ENCODE data around the gene ZNF460.
A peak's percentile ranks its signal among the peaks of the same experiment; 100 is the strongest.

Gene ZNF460

DNA sequence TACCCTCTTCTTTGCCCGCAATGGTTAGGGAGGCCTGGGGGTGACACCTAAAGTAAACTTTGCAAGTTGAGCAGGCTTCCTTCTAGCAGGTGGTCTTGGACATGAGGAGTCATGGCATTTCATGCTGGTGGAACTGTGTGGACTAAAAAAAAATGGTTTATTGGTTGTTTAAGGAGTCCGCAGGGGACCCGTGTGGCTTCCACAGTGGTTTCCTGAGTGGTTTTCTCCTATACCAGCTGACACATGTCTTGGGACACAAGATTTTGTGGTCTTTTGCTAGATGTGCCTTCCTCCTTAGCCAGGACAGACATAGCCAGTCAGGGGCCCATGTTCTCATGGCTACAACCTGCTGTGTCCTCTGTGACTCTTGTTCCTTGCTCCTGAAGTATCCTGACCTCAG is 41.5 kb downstream of the ZNF460 start:
- Histone ChIP-seq H4K20me1 (ENCODE audit: insufficient read depth, low read length, poor library complexity, severe bottlenecking) (peaks cover 25% of the 10 kb centered on the region), H3F3A (ENCODE audit: low read depth) (no peaks in the 10 kb centered on the region), H3K79me2 (ENCODE audit: insufficient read depth, low read length) (peaks cover 32% of the 10 kb centered on the region), H3K9me2 (replicated peaks; ENCODE audit: low read depth, low read length) (no peaks in the 10 kb centered on the region), H3K4me3 (ENCODE audit: low read length, poor library complexity, severe bottlenecking) (peak overlapping the region; percentile 96), H3K9ac (ENCODE audit: low read depth, low read length, poor library complexity, severe bottlenecking) (peak overlapping the region; percentile 96), H3K4me1 (ENCODE audit: insufficient read depth, low read length, poor library complexity, severe bottlenecking) (peaks cover 23% of the 10 kb centered on the region), H3K27me3 (ENCODE audit: insufficient read depth, low read length, poor library complexity, severe bottlenecking) (no peaks in the 10 kb centered on the region), H3K36me3 (ENCODE audit: insufficient read depth, low read length) (peaks cover 18% of the 10 kb centered on the region; the same call in 1 of the 2 replicates), H3K9me3 (ENCODE audit: insufficient read depth, low read depth, low read length) (no peaks in the 10 kb centered on the region), H2AFZ (ENCODE audit: low read length) (no peak overlapping the region), H3K4me2 (ENCODE audit: low read depth, low read length, poor library complexity, severe bottlenecking) (peak overlapping the region; percentile 90)
- TF ChIP-seq EZH2phosphoT487 (IDR thresholded peaks at IDR 0.05; ENCODE audit: borderline replicate concordance) (no peak), CTCF (conservative IDR thresholded peaks at IDR 0.05; ENCODE audit: low read length) (no peak)

DNA sequence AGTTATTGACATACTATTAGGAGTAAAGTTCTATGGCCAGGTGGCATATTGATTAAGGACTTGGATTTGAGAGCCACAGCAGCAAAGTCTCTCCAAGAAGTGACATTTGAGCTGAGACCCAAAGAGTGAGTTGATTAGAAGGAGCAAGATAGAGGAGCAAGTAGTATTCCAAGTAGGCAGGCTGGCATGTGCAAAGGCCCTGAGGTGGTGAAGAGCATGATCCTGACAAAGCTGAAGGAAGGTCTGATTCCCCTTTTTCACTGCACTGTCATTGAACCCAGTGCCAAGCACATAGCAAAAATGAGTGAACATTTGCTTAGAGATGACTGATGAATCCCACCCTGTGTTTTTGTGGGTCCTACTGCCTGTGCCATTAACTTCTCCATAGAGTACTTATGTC is 44.7 kb downstream of the ZNF460 start:
- Histone ChIP-seq H3K9me2 (replicated peaks; ENCODE audit: low read depth, low read length) (no peaks in the 10 kb centered on the region), H3K36me3 (ENCODE audit: insufficient read depth, low read length) (peaks cover 47% of the 10 kb centered on the region; the same call in 1 of the 2 replicates), H3K4me3 (ENCODE audit: low read length, poor library complexity, severe bottlenecking) (no peak overlapping the region), H3K9ac (ENCODE audit: low read depth, low read length, poor library complexity, severe bottlenecking) (no peak overlapping the region), H3K9me3 (ENCODE audit: insufficient read depth, low read depth, low read length) (no peaks in the 10 kb centered on the region), H3K79me2 (ENCODE audit: insufficient read depth, low read length) (peaks cover 32% of the 10 kb centered on the region), H4K20me1 (ENCODE audit: insufficient read depth, low read length, poor library complexity, severe bottlenecking) (peaks cover 25% of the 10 kb centered on the region), H3K27me3 (ENCODE audit: insufficient read depth, low read length, poor library complexity, severe bottlenecking) (no peaks in the 10 kb centered on the region), H3K4me2 (ENCODE audit: low read depth, low read length, poor library complexity, severe bottlenecking) (no peak overlapping the region), H3F3A (ENCODE audit: low read depth) (no peaks in the 10 kb centered on the region), H2AFZ (ENCODE audit: low read length) (no peak overlapping the region), H3K4me1 (ENCODE audit: insufficient read depth, low read length, poor library complexity, severe bottlenecking) (peaks cover 18% of the 10 kb centered on the region)
- TF ChIP-seq CTCF (conservative IDR thresholded peaks at IDR 0.05; ENCODE audit: low read length), result no peak

GRCh38 chr19:57327993-57328392 is 47.7 kb downstream of the ZNF460 start:
- Histone ChIP-seq H3F3A (ENCODE audit: low read depth) (no peaks in the 10 kb centered on the region), H2AFZ (ENCODE audit: low read length) (no peak overlapping the region), H4K20me1 (ENCODE audit: insufficient read depth, low read length, poor library complexity, severe bottlenecking) (peaks cover under 1% of the 10 kb centered on the region), H3K36me3 (ENCODE audit: insufficient read depth, low read length) (peaks cover 49% of the 10 kb centered on the region; the same call in 1 of the 2 replicates), H3K27me3 (ENCODE audit: insufficient read depth, low read length, poor library complexity, severe bottlenecking) (no peaks in the 10 kb centered on the region), H3K4me1 (ENCODE audit: insufficient read depth, low read length, poor library complexity, severe bottlenecking) (no peaks in the 10 kb centered on the region), H3K4me3 (ENCODE audit: low read length, poor library complexity, severe bottlenecking) (no peak overlapping the region), H3K9me3 (ENCODE audit: insufficient read depth, low read depth, low read length) (no peaks in the 10 kb centered on the region), H3K79me2 (ENCODE audit: insufficient read depth, low read length) (peaks cover 6% of the 10 kb centered on the region; the same call in 1 of the 2 replicates), H3K4me2 (ENCODE audit: low read depth, low read length, poor library complexity, severe bottlenecking) (no peak overlapping the region), H3K9ac (ENCODE audit: low read depth, low read length, poor library complexity, severe bottlenecking) (no peak overlapping the region), H3K9me2 (replicated peaks; ENCODE audit: low read depth, low read length) (no peaks in the 10 kb centered on the region)
- TF ChIP-seq CTCF (conservative IDR thresholded peaks at IDR 0.05; ENCODE audit: low read length), result no peak
- TF ChIP-seq EZH2phosphoT487 (IDR thresholded peaks at IDR 0.05; ENCODE audit: borderline replicate concordance), result no peak
